Measurements from ENCODE around the gene FBLN2.

DNA sequence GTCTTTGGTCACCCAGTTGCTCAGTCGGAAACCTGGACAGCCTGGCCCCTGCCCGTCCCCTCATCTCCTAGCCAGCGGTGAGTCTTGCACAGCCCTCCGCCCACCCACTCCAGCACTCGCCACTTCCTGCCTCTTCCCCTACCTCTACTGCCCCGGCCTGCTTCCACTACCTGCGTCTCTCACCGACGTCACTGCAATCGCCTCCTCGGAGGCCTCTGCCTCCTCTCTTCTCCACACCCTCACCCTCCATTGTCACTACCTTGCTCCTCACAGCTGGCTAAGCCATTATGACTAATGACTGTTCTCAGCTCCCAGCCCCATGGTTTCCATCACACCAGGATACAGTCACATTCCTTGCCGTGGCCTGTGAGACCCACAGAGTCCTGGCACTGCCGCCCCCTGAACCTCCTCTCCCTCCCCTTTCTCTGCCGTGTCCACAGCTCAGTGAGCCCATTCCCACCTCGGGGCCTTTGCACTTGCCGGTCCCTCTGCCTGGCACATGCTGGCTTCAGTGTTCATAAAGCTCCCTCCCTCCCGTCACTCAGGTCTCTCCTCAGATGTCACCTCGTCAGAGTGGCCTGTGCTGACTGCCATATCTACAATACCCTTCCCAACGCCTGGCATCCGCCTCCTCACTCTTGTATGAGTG is 104.8 kb downstream of the FBLN2 start:
- TF ChIP-seq, protein P1, sequence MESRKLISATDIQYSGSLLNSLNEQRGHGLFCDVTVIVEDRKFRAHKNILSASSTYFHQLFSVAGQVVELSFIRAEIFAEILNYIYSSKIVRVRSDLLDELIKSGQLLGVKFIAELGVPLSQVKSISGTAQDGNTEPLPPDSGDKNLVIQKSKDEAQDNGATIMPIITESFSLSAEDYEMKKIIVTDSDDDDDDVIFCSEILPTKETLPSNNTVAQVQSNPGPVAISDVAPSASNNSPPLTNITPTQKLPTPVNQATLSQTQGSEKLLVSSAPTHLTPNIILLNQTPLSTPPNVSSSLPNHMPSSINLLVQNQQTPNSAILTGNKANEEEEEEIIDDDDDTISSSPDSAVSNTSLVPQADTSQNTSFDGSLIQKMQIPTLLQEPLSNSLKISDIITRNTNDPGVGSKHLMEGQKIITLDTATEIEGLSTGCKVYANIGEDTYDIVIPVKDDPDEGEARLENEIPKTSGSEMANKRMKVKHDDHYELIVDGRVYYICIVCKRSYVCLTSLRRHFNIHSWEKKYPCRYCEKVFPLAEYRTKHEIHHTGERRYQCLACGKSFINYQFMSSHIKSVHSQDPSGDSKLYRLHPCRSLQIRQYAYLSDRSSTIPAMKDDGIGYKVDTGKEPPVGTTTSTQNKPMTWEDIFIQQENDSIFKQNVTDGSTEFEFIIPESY (IDR thresholded peaks at IDR 0.05; ENCODE audit: extremely low read depth, insufficient replicate concordance, low read length), result no peak
- TF ChIP-seq EZH2 (IDR thresholded peaks at IDR 0.05), result no peak
- TF ChIP-seq, protein P2, sequence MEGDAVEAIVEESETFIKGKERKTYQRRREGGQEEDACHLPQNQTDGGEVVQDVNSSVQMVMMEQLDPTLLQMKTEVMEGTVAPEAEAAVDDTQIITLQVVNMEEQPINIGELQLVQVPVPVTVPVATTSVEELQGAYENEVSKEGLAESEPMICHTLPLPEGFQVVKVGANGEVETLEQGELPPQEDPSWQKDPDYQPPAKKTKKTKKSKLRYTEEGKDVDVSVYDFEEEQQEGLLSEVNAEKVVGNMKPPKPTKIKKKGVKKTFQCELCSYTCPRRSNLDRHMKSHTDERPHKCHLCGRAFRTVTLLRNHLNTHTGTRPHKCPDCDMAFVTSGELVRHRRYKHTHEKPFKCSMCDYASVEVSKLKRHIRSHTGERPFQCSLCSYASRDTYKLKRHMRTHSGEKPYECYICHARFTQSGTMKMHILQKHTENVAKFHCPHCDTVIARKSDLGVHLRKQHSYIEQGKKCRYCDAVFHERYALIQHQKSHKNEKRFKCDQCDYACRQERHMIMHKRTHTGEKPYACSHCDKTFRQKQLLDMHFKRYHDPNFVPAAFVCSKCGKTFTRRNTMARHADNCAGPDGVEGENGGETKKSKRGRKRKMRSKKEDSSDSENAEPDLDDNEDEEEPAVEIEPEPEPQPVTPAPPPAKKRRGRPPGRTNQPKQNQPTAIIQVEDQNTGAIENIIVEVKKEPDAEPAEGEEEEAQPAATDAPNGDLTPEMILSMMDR (IDR thresholded peaks at IDR 0.05 in 2 of 3, conservative IDR thresholded peaks at IDR 0.05 in 1 of 3; ENCODE audit: borderline replicate concordance in 1 of 3, insufficient read depth in 1 of 3, low read depth in 2 of 3, low read length in 2 of 3), result no peak
- TF ChIP-seq SIN3A (IDR thresholded peaks at IDR 0.05; ENCODE audit: low read depth), result no peak
- TF ChIP-seq POLR2AphosphoS5 (IDR thresholded peaks at IDR 0.05; ENCODE audit: low read depth, low read length), result no peak
- TF ChIP-seq CEBPB (IDR thresholded peaks at IDR 0.05; ENCODE audit: low read depth), result no peak
- TF ChIP-seq EGR1 (IDR thresholded peaks at IDR 0.05; ENCODE audit: low read depth), result no peak
- no peak for TF ChIP-seq SRF (IDR thresholded peaks at IDR 0.05; ENCODE audit: low read depth)
- no peak for TF ChIP-seq POLR2A (IDR thresholded peaks at IDR 0.05; ENCODE audit: borderline replicate concordance, extremely low read depth, insufficient read depth, insufficient read length)
- no peak for TF ChIP-seq ZFX (IDR thresholded peaks at IDR 0.05)

All from HCT116 (cell line).